GM19467 (cell line): ENCODE results near the gene OR51L1.
"Not testable (repeated sequence)": the region's sequence is repeated elsewhere in the genome, so short reads cannot be mapped to it uniquely, and the experiment has no call there.

ENCODE experiments used
- ATAC-seq: cut with Tn5 transposase; IDR thresholded peaks from one replicate; pipeline ENCODE4 v1.9.1; 2021; ENCODE audit warnings: mild to moderate bottlenecking, moderate library complexity; ENCODE audit not compliant: unreplicated experiment

The OR51L1 gene

GRCh38 chr11:4994551-4994950 is at the start of gene OR51L1:
Gene OR51L1, plus strand, starts transcription at chr11:4994851. Its CDS starts 4,132 bp downstream, at chr11:4998983.
- no peak for ATAC-seq

GRCh38 chr11:4947505-4947904 is 47.1 kb upstream of the OR51L1 start, which contains the start of gene OR51A4:
Gene OR51A4, minus strand, starts transcription at chr11:4947605. Its CDS starts 505 bp downstream, at chr11:4947100.
- no peak for ATAC-seq

GRCh38 chr11:4955613-4956012 is 39.0 kb upstream of the OR51L1 start, which contains the start of gene OR51A2:
Gene OR51A2, minus strand, starts transcription at chr11:4955713. Its CDS starts 0 bp downstream, at chr11:4955713.
- ATAC-seq = not testable (repeated sequence)

- no peak for ATAC-seq
Measured at GRCh38 chr11:4957396-4957795, 37.3 kb upstream of the OR51L1 start.

- no peak for ATAC-seq
Measured at GRCh38 chr11:4960877-4961276, 33.8 kb upstream of the OR51L1 start.

GRCh38 chr11:4962816-4963215 is 31.8 kb upstream of the OR51L1 start:
- no peak for ATAC-seq

- ATAC-seq = no peak
Measured at GRCh38 chr11:4975436-4975835, 19.2 kb upstream of the OR51L1 start.

GRCh38 chr11:4979036-4979435 is 15.6 kb upstream of the OR51L1 start:
- no peak for ATAC-seq

GRCh38 chr11:4982678-4983077 is 12.0 kb upstream of the OR51L1 start:
- no peak for ATAC-seq

- no peak for ATAC-seq
Measured at GRCh38 chr11:4983841-4984240, 10.8 kb upstream of the OR51L1 start.

- no peak for ATAC-seq
Measured at GRCh38 chr11:4991060-4991459, 3.6 kb upstream of the OR51L1 start.

GRCh38 chr11:5004424-5005274 is 10.0 kb downstream of the OR51L1 start:
- ATAC-seq = no peak

GRCh38 chr11:5007561-5007960 is 12.9 kb downstream of the OR51L1 start:
- ATAC-seq = no peak

- ATAC-seq = no peak
Measured at GRCh38 chr11:5011254-5011653, 16.6 kb downstream of the OR51L1 start.

GRCh38 chr11:5013012-5013411 is 18.4 kb downstream of the OR51L1 start:
- ATAC-seq = no peak

GRCh38 chr11:5021996-5022395 is 27.3 kb downstream of the OR51L1 start:
- no peak for ATAC-seq

- ATAC-seq = no peak
Measured at GRCh38 chr11:5036669-5037068, 42.0 kb downstream of the OR51L1 start.

GRCh38 chr11:5037926-5038325 is 43.3 kb downstream of the OR51L1 start:
- no peak for ATAC-seq

GRCh38 chr11:5038341-5038740 is 43.7 kb downstream of the OR51L1 start:
- no peak for ATAC-seq

GRCh38 chr11:5040876-5041275 is 46.2 kb downstream of the OR51L1 start:
- ATAC-seq = no peak

- no peak for ATAC-seq
Measured at GRCh38 chr11:5042091-5042490, 47.4 kb downstream of the OR51L1 start.

GRCh38 chr11:5043380-5043779 is 48.7 kb downstream of the OR51L1 start:
- no peak for ATAC-seq

GRCh38 chr11:5046226-5046625 is 51.6 kb downstream of the OR51L1 start, which contains the start of gene OR52J3:
Gene OR52J3, plus strand, starts transcription at chr11:5046526. Its CDS starts 0 bp downstream, at chr11:5046526.
- no peak for ATAC-seq
